Natural killer cell (primary cell): ENCODE data around the gene GPR171. TPM values are rescaled to one million over a fixed set of nuclear protein-coding genes. Genes with fewer than 3 reads are reported as not detected.
A peak's percentile ranks its signal among the peaks of the same experiment; 100 is the strongest.

Source experiments
- ATAC-seq, 3 donors: fragments of 150-1000 bp in 2 of 3; fragments of 200-7000 bp in 1 of 3; cut with Tn5 transposase; 1 replicate in 1 of 3; 2 replicates in 2 of 3; pipeline ENCODE4 v1.10.0; 2021; ENCODE audit warnings: mild to moderate bottlenecking in 2 of 3, moderate library complexity in 2 of 3
- DNase-seq, 2 donors: peaks; one replicate each; pipeline versions ENCODE4 v3.0.0 to v3.0.0-alpha.2; 2013 to 2021; ENCODE audit warnings: mixed read lengths in 1 of 2
- H3K27ac ChIP-seq: one replicate; pipeline ENCODE4 v1.5.1; 2013; ENCODE audit warnings: mild to moderate bottlenecking, low read length
- H3K27me3 ChIP-seq: one replicate; pipeline ENCODE4 v1.6.1; 2013; ENCODE audit warnings: low read length; ENCODE audit not compliant: control insufficient read depth, insufficient read depth
- H3K36me3 ChIP-seq: one replicate; pipeline ENCODE4 v1.6.1; 2013; ENCODE audit warnings: low read length; ENCODE audit not compliant: control insufficient read depth, insufficient read depth
- H3K4me1 ChIP-seq: one replicate; pipeline ENCODE4 v1.6.1; 2013; ENCODE audit warnings: low read length; ENCODE audit not compliant: control insufficient read depth, insufficient read depth
- H3K4me3 ChIP-seq: one replicate; pipeline ENCODE4 v1.5.1; 2013; ENCODE audit warnings: low read length
- H3K9me3 ChIP-seq: one replicate; pipeline ENCODE4 v1.6.1; 2013; ENCODE audit warnings: low read length; ENCODE audit not compliant: control insufficient read depth, insufficient read depth
- H3K27ac Mint-ChIP-seq, 2 donors: one replicate each; pipeline ENCODE4 v1.8.0; 2022; ENCODE audit warnings: mild to moderate bottlenecking in 2 of 2, mixed read lengths in 2 of 2, moderate library complexity in 1 of 2
- H3K27me3 Mint-ChIP-seq, 2 donors: one replicate each; pipeline ENCODE4 v1.8.0; 2022; ENCODE audit warnings: low read depth in 2 of 2, mixed read lengths in 2 of 2
- H3K36me3 Mint-ChIP-seq: one replicate; pipeline ENCODE4 v1.8.0; 2022; ENCODE audit warnings: mixed read lengths
- H3K4me1 Mint-ChIP-seq, 2 donors: one replicate each; pipeline ENCODE4 v1.8.0; 2022; ENCODE audit warnings: mixed read lengths in 2 of 2
- H3K4me3 Mint-ChIP-seq: one replicate; pipeline ENCODE4 v1.8.0; 2022; ENCODE audit warnings: mild to moderate bottlenecking, moderate library complexity, mixed read lengths
- H3K9me3 Mint-ChIP-seq, 2 donors: one replicate each; pipeline ENCODE4 v1.8.0; 2022; ENCODE audit warnings: mixed read lengths in 2 of 2
- CTCF ChIP-seq: fragments of 200-600 bp; IDR thresholded peaks from one replicate; pipeline ENCODE4 v1.8.0; 2022; ENCODE audit warnings: antibody characterized with exemption
- WGBS: methylation state at CpG from one replicate; pipeline ENCODE4 v1.1.7; 2013; ENCODE audit warnings: missing lambda C conversion rate; ENCODE audit not compliant: insufficient coverage; 5-methylcytosine and 5-hydroxymethylcytosine counted together
- intact Hi-C: fragments of 100-400 bp; cut with micrococcal nuclease; formaldehyde crosslinking; loops from one replicate; pipeline ENCODE4 v1.14.2; 2022
- total RNA-seq, 4 donors: library from RNA; stranded (reverse); fragments of 120-200 nt in 1 of 4; gene quantifications; one replicate each; pipeline versions ENCODE4 v1.2.3 to v1.2.4, GENCODE V29; 2013 to 2022

GPR171 gene
- total RNA-seq, 3 donors from 2014 or later (not counting 1 experiment from before 2014, with no cell fraction given), result 3.4 to 9.0 (median 8.2) TPM

- H3K27ac Mint-ChIP-seq, result no peak overlapping the region
- H3K9me3 Mint-ChIP-seq, result no peaks in the 10 kb centered on the region
- no CpG with 5 or more reads among the region's 1 CpG for WGBS
- H3K36me3 Mint-ChIP-seq, result no peaks in the 10 kb centered on the region
- Histone ChIP-seq H3K27ac (no peak overlapping the region), H3K27me3 (no peaks in the 10 kb centered on the region), H3K4me1 (no peaks in the 10 kb centered on the region), H3K4me3 (no peak overlapping the region), H3K9me3 (no peaks in the 10 kb centered on the region), H3K36me3 (no peaks in the 10 kb centered on the region)
- no peak overlapping the region for H3K4me3 Mint-ChIP-seq
- ATAC-seq (no peak), DNase-seq (no peak)
- no peaks in the 10 kb centered on the region for H3K27me3 Mint-ChIP-seq
- intact Hi-C loops, result no loop called here
- no peaks in the 10 kb centered on the region for H3K4me1 Mint-ChIP-seq
- no peak for TF ChIP-seq CTCF
These were observed 11.9 kb downstream of the GPR171 start for GRCh38 chr3:151191095-151191494.

GRCh38 chr3:151183265-151183671 is 19.7 kb downstream of the GPR171 start:
- H3K9me3 Mint-ChIP-seq, result no peaks in the 10 kb centered on the region
- no peaks in the 10 kb centered on the region for H3K9me3 ChIP-seq
- H3K4me1 ChIP-seq, result peaks cover 3% of the 10 kb centered on the region
- peak overlapping the region; percentile 2 for H3K4me3 Mint-ChIP-seq
- no peaks in the 10 kb centered on the region for H3K36me3 Mint-ChIP-seq
- H3K4me3 ChIP-seq, result no peak overlapping the region
- H3K27ac ChIP-seq, result peak overlapping the region; percentile 20
- no peak for TF ChIP-seq CTCF
- peaks cover 6 to 13% of the 10 kb centered on the region in 2 donors for H3K4me1 Mint-ChIP-seq
- WGBS, result 34% methylated on average over 4 of the region's 5 CpGs
- intact Hi-C loops, result no loop called here
- no peaks in the 10 kb centered on the region for H3K27me3 ChIP-seq
- ATAC-seq (peak; percentile 21 to 32 (median 30)), DNase-seq (peak in 1 of 2 donors; percentile 47)
- H3K27ac Mint-ChIP-seq, result peak overlapping the region; percentile 1 to 42
- H3K36me3 ChIP-seq, result no peaks in the 10 kb centered on the region
- peaks cover 0 to 2% of the 10 kb centered on the region in 2 donors for H3K27me3 Mint-ChIP-seq

GRCh38 chr3:151182349-151183079 is 20.5 kb downstream of the GPR171 start:
- Mint-ChIP-seq H3K9me3 (no peaks in the 10 kb centered on the region), H3K4me3 (no peak overlapping the region), H3K4me1 (peaks cover 6 to 13% of the 10 kb centered on the region in 2 donors), H3K27ac (peak overlapping the region in 1 of 2 donors; percentile 42), H3K36me3 (no peaks in the 10 kb centered on the region), H3K27me3 (peaks cover 0 to 2% of the 10 kb centered on the region in 2 donors)
- WGBS, result 90% methylated on average over 5 of the region's 5 CpGs
- no peaks in the 10 kb centered on the region for H3K27me3 ChIP-seq
- no peak overlapping the region for H3K4me3 ChIP-seq
- peaks cover 3% of the 10 kb centered on the region for H3K4me1 ChIP-seq
- DNase-seq (no peak), ATAC-seq (no peak)
- H3K9me3 ChIP-seq, result no peaks in the 10 kb centered on the region
- H3K36me3 ChIP-seq, result no peaks in the 10 kb centered on the region
- no peak for TF ChIP-seq CTCF
- H3K27ac ChIP-seq, result no peak overlapping the region
- intact Hi-C loops, result no loop called here
